ENCODE data around the gene DIPK1B.

The DIPK1B gene

DNA sequence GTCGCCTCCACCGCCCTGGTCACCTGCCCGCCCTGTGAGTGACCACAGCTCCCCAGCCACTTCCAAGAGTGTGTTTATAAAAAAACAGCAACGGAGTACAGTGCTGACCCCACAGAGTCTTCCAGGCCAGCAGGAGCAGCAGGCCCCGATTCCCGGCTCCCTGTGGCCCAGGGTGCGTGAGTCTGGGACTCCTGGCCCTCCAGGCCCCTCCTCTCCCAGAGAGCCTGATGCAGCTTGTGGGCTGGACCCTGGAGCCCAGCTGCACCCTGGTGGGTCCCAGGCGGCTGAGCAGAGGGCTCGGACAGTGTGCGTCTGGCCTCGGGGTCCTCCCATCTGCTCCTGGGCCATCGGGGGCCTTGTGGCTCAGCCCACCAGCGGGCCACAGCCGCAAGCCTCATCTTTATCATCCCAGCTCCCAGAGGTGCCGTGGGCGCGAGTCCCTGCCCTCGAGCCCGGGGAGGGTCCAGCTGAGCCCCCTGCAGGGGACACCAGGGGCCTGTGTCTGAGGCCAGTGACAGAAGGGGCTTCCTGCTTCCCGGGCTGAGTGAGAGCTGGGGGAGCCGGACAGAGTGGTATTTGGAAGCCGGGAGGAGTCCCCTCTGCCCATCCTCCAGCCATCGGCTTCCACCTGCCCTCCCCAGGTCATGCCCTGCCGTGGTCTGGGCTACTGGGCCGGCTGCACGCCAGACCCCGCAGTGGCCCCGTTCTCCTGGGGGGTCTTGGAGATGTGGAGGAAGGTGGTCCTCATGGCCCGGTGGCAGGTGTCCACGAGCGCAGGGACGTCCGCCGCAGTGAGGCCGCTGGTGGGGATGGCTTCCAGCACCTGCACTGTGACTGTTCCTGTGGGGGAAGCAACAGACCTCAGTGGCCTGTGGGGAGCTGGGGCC is 39.0 kb upstream of the DIPK1B start:
- DNase-seq (ENCODE audit: low read depth, low spot score), result no peak

DNA sequence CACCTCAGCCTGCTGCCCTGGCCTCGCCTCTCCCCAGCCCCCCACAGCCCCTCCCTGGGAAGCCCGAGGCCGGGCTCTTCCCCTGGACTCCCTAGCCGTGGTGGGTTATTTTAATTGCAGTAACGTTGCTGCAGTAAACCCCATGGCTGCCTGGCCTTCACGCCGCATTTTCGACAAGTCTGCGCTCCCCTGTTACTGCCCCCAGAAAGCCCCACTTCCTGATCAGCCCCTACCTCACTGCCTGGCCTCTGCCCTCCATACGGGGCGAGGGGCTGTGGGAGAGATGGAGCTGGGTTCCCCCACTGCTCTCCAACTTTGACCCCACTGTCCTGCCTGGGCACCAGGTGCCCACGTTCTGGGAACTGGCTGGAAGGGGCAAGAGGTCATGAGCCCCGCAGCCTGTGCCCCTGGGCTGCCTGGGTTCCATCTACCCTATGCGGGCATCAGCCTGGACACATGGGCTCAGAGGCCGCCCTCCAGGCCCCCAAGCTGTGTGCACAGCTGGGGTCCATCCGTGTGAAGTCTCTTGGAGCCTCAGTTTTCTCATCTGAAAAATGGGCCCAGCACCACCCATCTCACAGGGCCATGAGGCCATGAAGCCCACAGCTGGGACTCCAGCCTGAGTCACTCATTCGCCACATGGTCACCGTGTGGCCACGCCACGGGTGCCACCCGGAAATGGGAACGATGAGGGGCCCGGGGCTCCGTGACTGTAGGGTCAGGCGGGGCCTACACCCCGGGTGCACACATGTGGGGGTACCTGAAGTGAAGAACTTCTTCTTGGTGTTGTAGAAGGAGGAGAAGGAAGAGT is 38.2 kb upstream of the DIPK1B start:
- DNase-seq (ENCODE audit: low read depth, low spot score), result no peak

DNA sequence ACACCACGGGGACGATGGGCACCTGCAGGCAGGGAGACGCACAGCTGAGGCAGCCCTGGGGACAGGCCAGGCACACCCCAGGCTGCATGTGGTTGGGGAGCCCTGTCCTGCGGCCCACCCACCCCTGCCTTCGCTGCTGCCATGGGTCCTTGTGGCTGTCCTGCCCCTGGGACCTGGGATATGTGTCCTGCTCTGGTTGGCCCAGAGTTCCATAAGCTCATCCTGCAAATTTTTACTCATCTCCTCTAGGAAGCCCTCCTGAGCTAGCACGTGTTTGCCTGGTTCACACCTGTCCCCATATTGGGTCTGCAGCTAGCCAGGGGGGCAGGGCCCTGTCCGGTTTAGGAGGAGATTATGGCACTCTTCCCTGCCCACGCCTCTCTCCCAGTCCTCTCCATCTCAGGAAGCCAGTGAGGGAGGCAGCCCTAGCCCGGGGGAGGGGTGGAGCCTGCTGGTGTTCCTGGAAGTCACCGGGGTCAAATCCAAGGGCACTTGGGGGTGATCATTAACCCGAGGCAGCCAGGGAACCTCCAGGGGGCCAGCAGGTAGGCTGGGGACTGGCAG is 37.5 kb upstream of the DIPK1B start:
- no peak for DNase-seq (ENCODE audit: low read depth, low spot score)

DNA sequence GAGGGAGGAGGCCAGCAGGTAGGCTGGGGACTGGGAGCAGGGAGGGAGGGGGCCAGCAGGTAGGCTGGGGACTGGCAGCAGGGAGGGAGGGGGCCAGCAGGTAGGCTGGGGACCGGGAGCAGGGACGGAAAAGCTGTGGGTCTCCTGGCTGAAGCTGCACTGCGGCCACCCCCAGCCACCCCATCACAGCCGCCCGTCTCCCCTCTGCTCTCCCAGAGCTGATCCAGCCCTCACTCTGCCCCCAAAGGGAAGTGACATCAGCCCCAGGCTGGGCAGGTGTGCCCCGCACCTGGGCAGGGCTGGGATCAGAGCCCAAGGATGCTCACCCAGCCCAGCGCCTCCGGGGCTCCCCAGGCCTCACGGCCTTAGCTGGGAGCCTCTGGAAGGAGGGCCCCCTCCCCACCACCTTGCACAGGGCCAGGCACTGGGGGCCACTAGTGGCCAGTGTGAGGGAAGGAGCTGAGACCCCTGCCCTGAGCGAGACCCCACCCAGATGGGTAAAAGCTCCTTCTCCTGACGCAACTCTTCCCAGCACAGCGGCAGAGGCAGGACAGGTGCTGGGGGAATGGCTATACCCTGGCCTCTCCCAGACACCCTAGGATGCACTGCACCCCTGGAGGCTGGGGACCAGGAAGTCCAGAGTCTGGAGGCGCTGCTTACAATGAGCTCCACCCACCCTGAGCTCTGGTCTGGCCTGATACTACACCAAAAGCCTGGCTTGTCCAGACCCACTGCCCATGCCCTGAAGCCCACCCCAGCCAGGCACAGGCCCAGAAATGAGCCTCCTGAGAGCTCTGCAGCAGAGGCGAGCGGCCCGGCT is 36.7 kb upstream of the DIPK1B start:
- no peak for DNase-seq (ENCODE audit: low read depth, low spot score)

DNA sequence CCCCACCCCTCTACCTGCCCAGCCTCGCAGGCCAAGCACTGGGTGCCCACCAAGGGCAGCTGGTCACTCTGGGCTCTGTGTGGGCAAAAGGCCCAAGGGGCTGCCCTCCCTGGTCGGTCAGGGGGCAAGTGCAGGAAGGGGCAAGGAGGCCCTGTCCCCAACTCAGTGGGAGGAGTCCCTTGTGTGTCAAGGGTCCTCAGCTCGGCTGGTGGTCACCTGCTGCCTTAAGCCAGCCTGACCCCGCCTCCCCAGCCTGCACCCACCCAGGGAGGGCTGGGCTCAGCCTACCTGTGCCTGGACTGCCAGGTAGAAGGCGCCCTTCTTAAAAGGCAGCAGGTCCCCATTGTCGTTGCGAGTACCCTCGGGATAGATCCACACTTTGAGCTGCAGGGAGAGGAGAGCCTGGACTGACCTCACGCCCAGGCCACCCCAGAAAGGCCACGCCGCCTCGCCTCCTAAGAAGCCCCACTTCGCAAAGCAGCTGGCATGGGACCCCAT is 36.0 kb upstream of the DIPK1B start:
- DNase-seq (ENCODE audit: low read depth, low spot score), result no peak

DNA sequence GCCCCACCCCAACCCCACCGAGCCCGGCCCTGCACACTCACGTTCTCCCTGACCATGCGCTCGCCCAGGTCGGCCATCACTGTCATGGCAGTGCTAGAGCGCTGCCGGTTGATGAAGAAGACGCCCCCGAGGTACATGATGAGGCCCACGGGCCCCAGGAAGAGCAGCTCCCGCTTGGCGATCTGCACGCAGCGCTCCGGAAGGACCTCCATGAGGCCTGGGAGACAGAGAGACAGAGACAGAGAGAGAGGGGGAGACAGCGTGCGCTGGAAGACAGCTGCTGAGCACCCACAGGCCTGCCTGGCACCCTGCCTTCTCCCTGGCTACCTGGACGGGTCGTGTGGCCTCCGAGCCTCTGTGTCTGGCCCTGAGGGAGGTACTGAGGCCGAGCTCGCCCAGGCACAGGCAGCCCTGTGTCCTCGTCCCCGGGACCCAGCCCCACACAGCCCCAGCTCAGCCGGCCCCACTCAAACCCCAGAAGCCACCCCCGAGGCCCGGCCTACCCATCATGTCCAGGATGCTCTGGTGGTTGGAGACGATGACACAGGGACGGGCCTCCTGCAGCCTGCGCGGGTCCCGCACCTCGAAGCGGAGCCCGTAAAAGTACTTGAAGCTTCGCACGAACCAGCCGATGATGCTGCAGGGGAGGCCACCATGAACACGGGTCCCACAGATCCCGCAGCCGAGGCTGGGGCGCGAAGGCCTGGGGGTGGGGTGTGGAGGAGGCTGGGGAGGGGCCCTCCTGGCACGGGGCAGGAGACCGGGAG is 35.3 kb upstream of the DIPK1B start:
- no peak for DNase-seq (ENCODE audit: low read depth, low spot score)

DNA sequence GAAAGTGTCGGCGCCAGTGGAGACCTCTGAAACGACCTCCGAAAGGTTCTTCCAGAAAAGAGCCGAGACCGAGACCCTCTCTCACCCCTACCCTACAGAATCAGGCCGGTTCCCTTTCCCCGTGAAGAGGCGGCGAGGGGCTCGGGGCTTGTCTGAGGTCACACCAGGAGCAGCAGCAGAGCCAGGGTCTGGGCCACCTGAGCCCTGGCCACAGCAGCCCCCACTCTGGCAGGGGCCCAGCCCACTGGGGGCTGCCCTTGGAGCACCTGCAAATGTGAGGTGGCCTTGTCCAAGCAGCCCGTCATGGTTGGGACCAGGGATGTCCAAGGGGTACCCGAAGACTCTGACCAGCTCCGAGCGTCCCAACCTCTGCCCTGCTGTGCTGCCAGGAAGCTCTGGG is 34.3 kb upstream of the DIPK1B start:
- DNase-seq (ENCODE audit: low read depth, low spot score), result no peak

DNA sequence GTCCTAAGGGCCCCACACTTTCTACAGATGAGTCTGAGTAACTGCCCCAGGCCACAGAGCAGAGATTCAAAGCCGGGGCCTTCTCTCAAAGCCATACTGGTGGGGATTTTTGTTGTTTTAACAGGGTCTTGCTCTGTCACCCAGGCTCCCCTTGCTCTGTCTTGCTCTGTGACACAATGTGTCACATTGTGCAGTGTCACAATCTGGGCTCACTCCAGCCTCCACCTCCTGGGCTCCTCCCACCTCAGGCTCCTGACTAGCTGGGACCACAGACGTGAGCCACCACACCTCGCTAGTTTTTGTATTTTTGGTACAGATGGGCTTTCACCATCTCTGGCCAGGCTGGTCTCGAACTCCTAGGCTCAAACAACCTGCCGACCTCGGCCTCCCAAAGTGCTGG is 33.7 kb upstream of the DIPK1B start:
- no peak for DNase-seq (ENCODE audit: low read depth, low spot score)

DNA sequence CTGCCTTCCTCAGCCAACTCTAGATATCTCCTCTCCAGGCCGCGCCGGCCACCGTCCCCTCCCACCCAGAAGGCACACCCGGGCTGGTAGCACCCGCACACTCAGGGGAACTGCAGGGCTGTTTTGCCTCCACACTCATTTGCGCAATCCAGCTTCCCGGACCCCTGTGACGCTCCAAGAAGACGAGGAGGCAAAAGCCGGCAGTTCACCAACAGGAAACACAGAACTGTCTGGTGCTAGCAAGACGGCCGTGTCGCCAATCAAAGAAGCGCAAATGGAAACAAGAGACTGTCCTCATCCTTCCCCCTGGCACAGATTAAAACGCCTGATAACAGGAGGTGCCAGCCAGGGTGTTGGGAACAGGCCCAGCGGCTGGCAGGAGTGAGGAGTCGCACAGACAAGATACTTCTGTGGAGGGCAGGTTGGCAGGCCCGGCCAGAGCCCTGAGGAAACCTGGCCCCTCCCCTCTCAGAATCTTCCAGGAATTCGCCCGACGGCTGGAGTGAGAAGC is 32.9 kb upstream of the DIPK1B start:
- DNase-seq (ENCODE audit: low read depth, low spot score), result no peak

DNA sequence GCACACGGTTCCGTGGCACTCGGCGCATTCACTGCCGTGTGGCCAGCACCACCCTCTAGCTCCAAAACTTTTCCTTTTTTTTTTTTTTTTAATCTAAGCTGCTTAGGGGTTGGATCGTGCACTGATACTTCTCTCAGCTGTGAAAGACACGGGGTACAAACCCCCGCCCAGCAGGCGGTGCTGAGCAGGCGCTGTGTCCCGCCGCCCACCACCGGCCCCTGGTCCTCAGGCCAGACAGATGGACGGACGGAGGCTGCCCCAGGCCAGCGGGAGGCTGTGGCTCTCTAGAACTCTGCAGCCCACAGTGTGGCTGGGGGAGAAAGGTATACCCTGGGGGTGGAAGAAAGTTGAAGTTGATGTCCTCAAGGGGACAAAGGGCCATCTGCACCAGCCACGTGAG is 31.3 kb upstream of the DIPK1B start:
- no peak for DNase-seq (ENCODE audit: low read depth, low spot score)

DNA sequence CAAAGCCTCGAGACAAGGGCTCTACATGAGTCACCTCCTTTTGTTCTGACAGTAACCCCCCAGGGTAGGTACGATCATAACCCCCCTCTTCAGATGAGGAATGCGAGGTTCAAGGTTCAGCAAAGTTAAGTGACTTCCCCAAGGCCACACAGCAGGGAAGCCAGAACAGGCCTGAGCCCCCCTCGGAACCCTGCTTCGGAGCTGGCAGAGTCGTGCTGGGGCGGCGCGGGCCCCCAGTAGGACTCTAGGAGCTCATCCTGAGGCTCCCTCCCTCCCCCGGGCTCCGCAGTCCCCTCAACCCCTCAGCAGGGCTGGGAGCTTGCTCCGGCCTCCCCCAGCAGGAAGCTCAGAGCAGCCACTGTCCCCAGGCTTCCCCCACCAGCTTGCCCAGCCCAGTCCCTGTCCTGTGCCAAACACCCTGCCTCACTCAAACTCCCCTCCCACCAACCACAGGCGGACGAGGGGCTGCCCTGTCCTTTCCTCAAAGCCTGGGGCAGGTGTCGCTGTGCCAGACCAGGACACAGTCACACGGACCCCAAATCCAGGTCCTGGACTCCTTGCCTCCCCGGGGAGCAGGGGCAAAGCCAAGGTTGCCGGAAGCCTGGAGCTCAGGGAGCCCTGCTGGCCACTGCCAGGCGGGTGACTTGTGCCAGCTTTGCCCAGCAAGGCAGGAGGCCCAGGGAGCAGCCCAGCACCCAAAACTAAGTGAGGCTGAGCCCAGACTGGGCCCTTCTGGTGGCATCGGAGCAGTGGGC is 30.2 kb upstream of the DIPK1B start:
- no peak for DNase-seq (ENCODE audit: low read depth, low spot score)

DNA sequence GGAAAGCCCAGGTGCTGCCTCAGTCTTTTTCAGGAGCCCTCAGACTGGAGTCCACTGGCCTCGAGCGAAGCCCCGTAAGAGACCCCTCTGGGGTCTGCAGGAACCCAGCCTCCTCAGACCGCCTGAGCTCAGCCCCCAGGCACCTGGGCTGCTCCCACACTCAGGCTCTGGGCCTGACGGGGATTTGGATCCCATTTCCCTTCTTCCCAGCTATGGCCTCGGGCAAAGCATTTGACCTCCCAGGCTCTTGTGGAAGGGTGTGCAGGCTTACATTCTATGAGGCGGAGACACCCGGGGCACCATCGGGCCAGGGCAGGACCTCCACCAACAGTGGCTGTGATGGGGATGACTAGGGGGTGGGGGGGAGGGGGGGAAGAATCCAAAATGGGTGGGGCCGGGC is 29.7 kb upstream of the DIPK1B start:
- no peak for DNase-seq (ENCODE audit: low read depth, low spot score)

DNA sequence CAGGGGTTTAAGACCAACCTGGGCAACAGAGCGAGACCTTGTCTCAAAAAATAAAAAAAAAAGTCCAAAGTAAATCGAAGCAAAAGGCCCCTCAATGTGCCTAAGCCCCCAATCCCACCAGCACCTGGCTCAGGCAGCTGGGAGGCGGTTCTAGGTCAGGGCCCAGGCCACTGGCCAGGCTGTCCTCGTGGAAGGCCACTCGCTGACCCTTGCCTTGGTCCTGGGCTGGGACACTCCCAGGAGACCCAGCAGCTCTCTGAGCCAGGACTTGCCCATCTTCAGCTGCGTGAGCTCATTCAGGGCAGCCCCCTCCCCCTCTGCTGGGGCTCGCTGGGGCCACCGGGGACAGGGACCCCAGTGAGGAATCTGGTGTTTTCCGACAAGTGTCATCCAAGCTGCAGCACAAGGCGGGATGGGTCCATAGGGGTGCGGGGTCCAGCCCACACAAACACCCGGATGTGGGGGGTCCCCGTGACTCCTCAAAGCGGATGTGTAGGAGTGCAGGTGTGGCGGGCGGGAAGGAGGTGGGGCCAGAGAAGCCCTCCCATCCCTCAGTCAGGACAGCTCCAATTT is 29.1 kb upstream of the DIPK1B start:
- no peak for DNase-seq (ENCODE audit: low read depth, low spot score)

DNA sequence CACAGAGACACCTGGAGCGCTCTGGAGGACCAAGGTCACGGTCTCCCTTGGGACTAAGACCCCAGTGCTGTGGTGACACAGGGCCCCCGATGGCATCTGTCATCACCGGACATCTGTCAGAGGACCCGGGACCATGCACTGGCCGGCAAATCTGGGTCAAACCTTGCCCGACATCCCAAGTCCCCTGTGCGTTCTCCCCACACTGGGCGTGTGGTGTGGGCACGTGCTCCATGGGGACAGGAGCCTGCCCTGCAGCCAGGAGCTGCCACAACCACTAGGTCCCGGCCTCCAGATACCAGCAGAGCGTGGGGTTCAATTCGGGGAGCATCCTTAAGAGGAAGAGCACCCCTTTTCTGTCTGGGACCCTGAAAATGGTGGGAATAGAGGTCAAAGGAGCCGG is 28.6 kb upstream of the DIPK1B start:
- DNase-seq (ENCODE audit: low read depth, low spot score), result no peak

DNA sequence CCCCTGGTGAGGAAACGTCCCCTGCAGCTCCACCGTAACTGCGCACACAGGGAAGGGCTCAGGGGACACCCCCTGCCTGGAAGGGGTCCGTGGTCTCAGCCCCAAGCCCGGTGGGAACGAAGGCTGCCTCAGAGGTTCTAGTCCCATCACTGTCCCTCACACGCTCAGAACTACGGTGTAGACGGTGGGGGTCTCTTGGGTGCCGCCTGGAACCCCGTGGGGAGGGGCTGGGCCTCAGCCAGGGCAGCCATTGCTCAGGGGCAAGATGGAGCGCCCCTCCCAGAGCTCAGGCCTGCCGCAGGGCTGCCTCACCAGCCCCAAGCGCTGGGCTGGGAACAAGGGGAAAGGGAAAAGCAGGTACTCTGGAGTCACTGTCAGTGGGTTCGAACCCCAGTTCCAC is 28.0 kb upstream of the DIPK1B start:
- no peak for DNase-seq (ENCODE audit: low read depth, low spot score)

DNA sequence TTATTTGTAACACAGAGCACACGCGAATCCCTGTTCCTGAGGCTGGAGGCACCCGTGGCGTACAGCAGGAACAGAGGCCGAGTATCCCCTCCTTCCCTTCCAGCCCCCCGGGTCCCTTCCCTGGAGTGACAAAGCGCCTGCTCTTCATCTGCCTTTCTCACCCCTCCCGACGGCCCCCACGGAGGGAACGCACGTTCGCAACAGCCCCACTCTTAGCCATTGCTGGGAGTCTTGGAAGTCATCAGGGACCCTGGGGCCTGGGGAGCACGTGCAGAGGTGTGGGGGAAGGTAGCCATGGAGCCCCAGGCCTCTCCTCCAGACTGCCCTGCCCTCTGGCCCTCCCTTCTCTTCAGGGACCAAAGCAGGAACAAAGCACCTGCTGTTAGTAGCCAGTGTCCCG is 27.6 kb upstream of the DIPK1B start:
- no peak for DNase-seq (ENCODE audit: low read depth, low spot score)

DNA sequence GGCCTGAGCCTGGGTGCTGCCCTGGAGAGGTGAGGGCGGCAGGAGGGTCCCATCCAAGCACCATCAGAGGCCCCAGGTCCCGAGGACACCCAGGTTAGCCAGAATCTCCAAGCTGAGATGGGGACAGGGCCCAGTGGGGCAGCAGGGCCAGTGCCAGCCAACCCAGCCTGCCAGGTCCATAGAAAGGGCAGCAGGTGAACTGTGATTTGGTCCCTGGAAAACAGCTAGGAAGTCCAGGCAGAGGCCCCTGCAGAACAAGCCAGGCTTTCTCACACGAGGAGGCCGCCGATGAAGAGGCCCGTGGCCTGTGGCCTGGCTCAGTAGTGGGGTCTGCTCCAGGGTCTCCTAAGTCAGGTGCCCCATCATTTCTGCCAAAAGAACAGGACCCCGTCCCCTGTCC is 27.2 kb upstream of the DIPK1B start:
- no peak for DNase-seq (ENCODE audit: low read depth, low spot score)

DNA sequence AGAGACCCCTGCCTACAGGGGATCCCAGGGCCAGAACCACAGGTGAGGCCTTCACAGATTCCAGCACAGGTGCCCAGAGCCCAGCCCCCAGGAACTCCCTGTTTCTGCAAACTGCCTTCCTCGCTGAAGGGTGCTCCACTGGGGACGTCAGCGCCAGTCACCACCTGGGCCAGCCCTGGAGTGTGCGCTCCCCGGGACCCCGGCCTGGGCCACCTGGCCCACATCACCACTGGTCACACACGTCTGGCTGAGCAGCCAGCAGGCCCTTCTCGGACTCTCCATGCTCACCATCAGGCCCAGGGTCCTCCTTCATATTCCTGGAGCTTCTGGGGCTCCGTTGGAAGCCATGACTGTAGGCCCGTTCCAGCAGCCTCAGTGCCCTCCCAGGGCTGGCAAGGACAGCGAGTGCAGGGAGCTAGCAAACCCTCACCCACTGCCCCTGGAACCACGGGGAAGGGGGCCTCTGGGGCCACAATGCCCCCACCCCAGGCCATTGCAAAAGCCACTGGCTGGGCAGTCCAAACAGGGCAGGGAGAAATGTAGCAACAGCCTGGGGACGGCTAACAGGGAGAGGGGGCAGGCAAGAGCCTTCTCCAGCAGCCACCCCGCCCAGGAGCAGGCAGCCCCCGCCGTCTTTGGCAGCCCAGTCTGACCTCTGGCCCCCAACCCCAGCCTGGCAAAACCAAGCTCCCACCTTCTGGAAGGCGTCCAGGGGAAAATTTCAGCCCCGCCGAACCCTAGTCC is 26.4 kb upstream of the DIPK1B start:
- DNase-seq (ENCODE audit: low read depth, low spot score), result no peak

DNA sequence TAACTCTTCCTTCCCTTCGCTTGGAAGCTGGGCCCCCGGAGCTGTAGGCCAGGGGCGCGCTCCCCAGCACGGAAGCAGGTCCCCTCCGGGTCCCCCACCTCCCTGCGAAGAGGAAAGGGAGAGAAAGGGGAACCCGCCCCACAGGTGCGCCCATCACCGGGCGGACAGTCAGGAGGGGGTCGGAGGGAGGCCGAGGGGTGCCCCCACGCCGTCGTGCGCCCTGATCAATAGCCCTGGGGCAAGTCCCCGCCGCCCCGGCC is 25.9 kb upstream of the DIPK1B start:
- DNase-seq (ENCODE audit: low read depth, low spot score), result no peak
